WTC11 (cell line): ENCODE data around the gene KIAA1671. TPM values are rescaled to one million over a fixed set of nuclear protein-coding genes. Genes with fewer than 3 reads are reported as not detected.
A peak's percentile ranks its signal among the peaks of the same experiment; 100 is the strongest.

ENCODE experiments used
- ATAC-seq: fragments of 200-7000 bp; cut with Tn5 transposase; 2 replicates; pipeline ENCODE4 v1.10.0; 2021; ENCODE audit warnings: mild to moderate bottlenecking, moderate library complexity
- CTCF ChIA-PET: fragments of 300-600 bp; sonication (Branson Sonifier 250); formaldehyde crosslinking; loops from one replicate; lab custom pipeline; 2021; ENCODE audit warnings: antibody characterized with exemption; lab: Charles Lee
- POLR2A ChIA-PET: fragments of 350-600 bp; sonication (Branson Sonifier 250); formaldehyde crosslinking; loops from one replicate; lab custom pipeline; 2021; ENCODE audit warnings: antibody characterized with exemption; lab: Charles Lee
- DNase-seq: peaks from one replicate; pipeline ENCODE4 v3.0.0; 2021; ENCODE audit warnings: low spot score
- H3K27ac Mint-ChIP-seq: 2 replicates; pipeline ENCODE4 v1.8.0; 2021; ENCODE audit warnings: mixed read lengths
- H3K27me3 Mint-ChIP-seq: 2 replicates; pipeline ENCODE4 v1.8.0; 2021; ENCODE audit warnings: low read depth, mild to moderate bottlenecking, moderate library complexity, mixed read lengths
- H3K36me3 Mint-ChIP-seq: 2 replicates; pipeline ENCODE4 v1.8.0; 2021; ENCODE audit warnings: mixed read lengths
- H3K4me1 Mint-ChIP-seq: 2 replicates; pipeline ENCODE4 v1.8.0; 2022; ENCODE audit warnings: mixed read lengths
- H3K4me3 Mint-ChIP-seq: 2 replicates; pipeline ENCODE4 v1.8.0; 2021; ENCODE audit warnings: mild to moderate bottlenecking, moderate library complexity, mixed read lengths
- H3K9me3 Mint-ChIP-seq: 2 replicates; pipeline ENCODE4 v1.8.0; 2021; ENCODE audit warnings: mixed read lengths
- ARID4B ChIP-seq: sonication (generic); formaldehyde crosslinking; IDR thresholded peaks from 2 replicates; pipeline ENCODE4 v1.8.0; 2023; ENCODE audit warnings: missing genetic modification reagents, mild to moderate bottlenecking, borderline replicate concordance
- ATF2 ChIP-seq: sonication (generic); formaldehyde crosslinking; IDR thresholded peaks from 2 replicates; pipeline ENCODE4 v1.8.1; 2022; ENCODE audit warnings: low read depth, missing genetic modification reagents, borderline replicate concordance
- CREM ChIP-seq: sonication (generic); formaldehyde crosslinking; IDR thresholded peaks from 2 replicates; pipeline ENCODE4 v1.8.1; 2022; ENCODE audit warnings: mild to moderate bottlenecking, missing genetic modification reagents, moderate library complexity
- CTCF ChIP-seq: fragments of 200-600 bp; IDR thresholded peaks from 2 replicates; pipeline ENCODE4 v1.8.0; 2022; ENCODE audit warnings: antibody characterized with exemption
- E2F4 ChIP-seq: sonication (generic); formaldehyde crosslinking; IDR thresholded peaks from 2 replicates; pipeline ENCODE4 v1.8.1; 2022; ENCODE audit warnings: low read depth, mild to moderate bottlenecking, moderate library complexity, missing genetic modification reagents, borderline replicate concordance
- ETV6 ChIP-seq: sonication (generic); formaldehyde crosslinking; IDR thresholded peaks from 2 replicates; pipeline ENCODE4 v1.8.1; 2022; ENCODE audit warnings: mild to moderate bottlenecking, missing genetic modification reagents
- GRHL2 ChIP-seq: fragments of 250-450 bp; sonication (Bioruptor Pico); IDR thresholded peaks from 2 replicates; pipeline ENCODE4 v1.8.0; 2022; ENCODE audit warnings: mild to moderate bottlenecking, moderate library complexity; ENCODE audit not compliant: insufficient replicate concordance, severe bottlenecking
- IRF2 ChIP-seq: sonication (generic); formaldehyde crosslinking; IDR thresholded peaks from 2 replicates; pipeline ENCODE4 v1.8.0; 2022; ENCODE audit warnings: low read depth, missing genetic modification reagents, borderline replicate concordance
- MAX ChIP-seq: sonication (generic); formaldehyde crosslinking; IDR thresholded peaks from 2 replicates; pipeline ENCODE4 v1.8.0; 2022; ENCODE audit warnings: mild to moderate bottlenecking, missing genetic modification reagents
- NR1H2 ChIP-seq: sonication (generic); formaldehyde crosslinking; IDR thresholded peaks from 2 replicates; pipeline ENCODE4 v1.9.0; 2021; ENCODE audit warnings: mild to moderate bottlenecking, moderate library complexity, missing genetic modification reagents
- PRRX2 ChIP-seq: fragments of 250-450 bp; sonication (Bioruptor Pico); IDR thresholded peaks from 2 replicates; pipeline ENCODE4 v1.8.0; 2021; ENCODE audit warnings: mild to moderate bottlenecking
- TCF7 ChIP-seq: sonication (generic); formaldehyde crosslinking; IDR thresholded peaks from 2 replicates; pipeline ENCODE4 v1.8.0; 2022; ENCODE audit warnings: mild to moderate bottlenecking, low read depth, missing genetic modification reagents, moderate library complexity
- ZNF281 ChIP-seq: sonication (generic); formaldehyde crosslinking; IDR thresholded peaks from 2 replicates; pipeline ENCODE4 v1.8.0; 2023; ENCODE audit warnings: mild to moderate bottlenecking, missing genetic modification reagents
- total RNA-seq: library from RNA; stranded (reverse); gene quantifications from 3 replicates; pipeline ENCODE4 v1.2.3, GENCODE V29; 2021
- TF ChIP-seq, protein P1 (sequence below): fragments of 250-450 bp; sonication (Bioruptor Pico); IDR thresholded peaks from 2 replicates; pipeline ENCODE4 v1.9.0; 2021; ENCODE audit warnings: moderate library complexity, mild to moderate bottlenecking, inconsistent platforms, borderline replicate concordance
- TF ChIP-seq, protein P2 (sequence below): sonication (generic); formaldehyde crosslinking; IDR thresholded peaks from 2 replicates; pipeline ENCODE4 v1.8.1; 2022; ENCODE audit warnings: mild to moderate bottlenecking, missing genetic modification reagents, moderate library complexity, borderline replicate concordance
- TF ChIP-seq, protein P3 (sequence below): fragments of 250-450 bp; sonication (Bioruptor Pico); IDR thresholded peaks from 2 replicates; pipeline ENCODE4 v1.9.0; 2021; ENCODE audit warnings: mild to moderate bottlenecking

KIAA1671 gene
- total RNA-seq, 1 experiment from 2014 or later: 26.0 TPM

DNA sequence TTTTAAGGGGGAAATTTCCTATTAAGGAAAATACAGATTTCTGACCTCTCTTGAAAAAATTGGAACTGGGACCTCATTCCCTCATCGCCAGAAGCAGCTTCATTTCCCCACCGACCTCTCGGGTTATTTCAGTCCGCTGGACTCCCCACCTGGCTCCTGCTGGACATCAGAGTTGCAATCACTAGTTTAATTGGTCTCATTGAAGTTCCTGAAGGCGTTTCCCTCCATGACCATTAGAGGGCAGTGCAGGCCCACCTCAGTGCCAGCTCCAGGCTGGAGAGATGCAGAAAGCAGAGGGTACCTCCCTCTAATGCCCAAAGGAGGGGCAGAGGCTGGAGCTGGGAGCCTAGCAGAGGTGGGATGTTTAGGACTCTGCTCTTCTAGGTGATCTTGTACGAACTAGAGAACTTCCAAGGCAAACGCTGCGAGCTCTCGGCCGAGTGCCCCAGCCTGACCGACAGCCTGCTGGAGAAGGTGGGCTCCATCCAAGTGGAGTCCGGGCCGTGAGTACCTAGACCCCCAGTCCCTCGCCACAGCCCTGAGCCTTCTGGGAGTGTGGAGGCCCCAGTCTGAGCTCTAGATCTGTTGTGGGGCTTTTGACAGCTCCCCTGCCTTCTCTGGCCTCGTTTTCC is 249.9 kb downstream of the KIAA1671 start:
- Mint-ChIP-seq H3K27ac (no peak overlapping the region), H3K4me1 (no peaks in the 10 kb centered on the region), H3K36me3 (no peaks in the 10 kb centered on the region), H3K4me3 (no peak overlapping the region), H3K27me3 (no peaks in the 10 kb centered on the region), H3K9me3 (no peaks in the 10 kb centered on the region)
- ChIA-PET POLR2A (interaction anchor here (0.5 kb wide), 1 partner anchor 197 kb away, joined by 5 read pairs; no protein-coding TSS in a partner anchor), CTCF (interaction anchor here (0.6 to 2.3 kb wide), 35 partner anchors 9 to 570 kb away, joined by 3 to 22 read pairs (median 3); no protein-coding TSS in a partner anchor)
- TF ChIP-seq, protein P1, sequence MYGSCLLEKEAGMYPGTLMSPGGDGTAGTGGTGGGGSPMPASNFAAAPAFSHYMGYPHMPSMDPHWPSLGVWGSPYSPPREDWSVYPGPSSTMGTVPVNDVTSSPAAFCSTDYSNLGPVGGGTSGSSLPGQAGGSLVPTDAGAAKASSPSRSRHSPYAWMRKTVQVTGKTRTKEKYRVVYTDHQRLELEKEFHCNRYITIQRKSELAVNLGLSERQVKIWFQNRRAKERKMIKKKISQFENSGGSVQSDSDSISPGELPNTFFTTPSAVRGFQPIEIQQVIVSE (CRISPR knock-in tag): no peak
- TF ChIP-seq ETV6: no peak
- TF ChIP-seq CTCF: peak; percentile 76
- TF ChIP-seq, protein P2, sequence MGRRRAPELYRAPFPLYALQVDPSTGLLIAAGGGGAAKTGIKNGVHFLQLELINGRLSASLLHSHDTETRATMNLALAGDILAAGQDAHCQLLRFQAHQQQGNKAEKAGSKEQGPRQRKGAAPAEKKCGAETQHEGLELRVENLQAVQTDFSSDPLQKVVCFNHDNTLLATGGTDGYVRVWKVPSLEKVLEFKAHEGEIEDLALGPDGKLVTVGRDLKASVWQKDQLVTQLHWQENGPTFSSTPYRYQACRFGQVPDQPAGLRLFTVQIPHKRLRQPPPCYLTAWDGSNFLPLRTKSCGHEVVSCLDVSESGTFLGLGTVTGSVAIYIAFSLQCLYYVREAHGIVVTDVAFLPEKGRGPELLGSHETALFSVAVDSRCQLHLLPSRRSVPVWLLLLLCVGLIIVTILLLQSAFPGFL (CRISPR knock-in tag): no peak
- TF ChIP-seq, protein P3, sequence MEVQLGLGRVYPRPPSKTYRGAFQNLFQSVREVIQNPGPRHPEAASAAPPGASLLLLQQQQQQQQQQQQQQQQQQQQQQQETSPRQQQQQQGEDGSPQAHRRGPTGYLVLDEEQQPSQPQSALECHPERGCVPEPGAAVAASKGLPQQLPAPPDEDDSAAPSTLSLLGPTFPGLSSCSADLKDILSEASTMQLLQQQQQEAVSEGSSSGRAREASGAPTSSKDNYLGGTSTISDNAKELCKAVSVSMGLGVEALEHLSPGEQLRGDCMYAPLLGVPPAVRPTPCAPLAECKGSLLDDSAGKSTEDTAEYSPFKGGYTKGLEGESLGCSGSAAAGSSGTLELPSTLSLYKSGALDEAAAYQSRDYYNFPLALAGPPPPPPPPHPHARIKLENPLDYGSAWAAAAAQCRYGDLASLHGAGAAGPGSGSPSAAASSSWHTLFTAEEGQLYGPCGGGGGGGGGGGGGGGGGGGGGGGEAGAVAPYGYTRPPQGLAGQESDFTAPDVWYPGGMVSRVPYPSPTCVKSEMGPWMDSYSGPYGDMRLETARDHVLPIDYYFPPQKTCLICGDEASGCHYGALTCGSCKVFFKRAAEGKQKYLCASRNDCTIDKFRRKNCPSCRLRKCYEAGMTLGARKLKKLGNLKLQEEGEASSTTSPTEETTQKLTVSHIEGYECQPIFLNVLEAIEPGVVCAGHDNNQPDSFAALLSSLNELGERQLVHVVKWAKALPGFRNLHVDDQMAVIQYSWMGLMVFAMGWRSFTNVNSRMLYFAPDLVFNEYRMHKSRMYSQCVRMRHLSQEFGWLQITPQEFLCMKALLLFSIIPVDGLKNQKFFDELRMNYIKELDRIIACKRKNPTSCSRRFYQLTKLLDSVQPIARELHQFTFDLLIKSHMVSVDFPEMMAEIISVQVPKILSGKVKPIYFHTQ (CRISPR knock-in tag): no peak
- TF ChIP-seq PRRX2 (CRISPR knock-in tag): no peak
- TF ChIP-seq ARID4B (CRISPR knock-in tag): 0 out of 2 replicates have a peak, but pooled peaks have one; percentile 28
- no peak for TF ChIP-seq GRHL2 (CRISPR knock-in tag)
- no peak for TF ChIP-seq ZNF281
- TF ChIP-seq CREM (CRISPR knock-in tag): no peak
- no peak for TF ChIP-seq E2F4 (CRISPR knock-in tag)
- no peak for TF ChIP-seq NR1H2 (CRISPR knock-in tag)
- no peak for TF ChIP-seq MAX (CRISPR knock-in tag)
- TF ChIP-seq TCF7 (CRISPR knock-in tag): no peak
- no peak for TF ChIP-seq IRF2 (CRISPR knock-in tag)
- TF ChIP-seq ATF2: no peak
- ATAC-seq: peak; percentile 94
- peak; percentile 86 for DNase-seq
